ENCODE data around the gene OR7C2. TPM values are rescaled to one million over a fixed set of nuclear protein-coding genes. Genes with fewer than 3 reads are reported as not detected.

The OR7C2 gene
- total RNA-seq, 1 experiment from 2014 or later = not detected

DNA sequence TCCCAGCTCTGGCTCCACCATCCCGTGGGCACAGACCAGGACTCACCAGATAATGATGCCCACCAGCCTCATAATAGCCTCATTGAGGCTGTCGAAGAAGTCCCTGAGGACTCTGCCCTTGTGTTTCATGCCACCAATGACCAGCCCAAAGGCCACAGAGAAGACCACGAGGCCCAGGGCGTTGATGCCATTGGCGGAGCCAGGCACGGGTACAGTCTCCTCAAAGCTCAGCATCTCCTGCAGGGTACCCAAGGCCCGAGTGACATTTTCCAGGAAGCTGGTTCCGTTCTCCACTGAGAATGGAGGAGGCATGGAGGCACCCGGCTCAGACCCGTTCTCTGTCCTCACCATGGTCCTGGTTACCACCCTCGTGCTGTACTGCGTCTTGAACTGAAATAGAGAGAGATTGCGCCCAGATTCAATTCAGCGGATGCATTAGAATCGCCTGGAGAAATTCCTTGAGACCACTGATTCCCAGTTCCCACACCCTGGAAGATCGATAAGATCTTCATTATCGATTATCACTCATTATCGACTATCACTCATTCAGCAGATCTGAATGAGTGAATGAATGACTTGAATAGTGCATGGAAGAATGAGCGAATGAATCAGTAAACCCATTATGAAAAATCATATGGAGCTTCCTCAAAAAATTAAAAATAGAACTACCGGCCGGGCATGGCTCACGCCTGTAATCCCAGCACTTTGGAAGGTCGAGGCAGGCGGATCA lies 20.8 kb downstream of the OR7C2 start:
- ChIA-PET POLR2A (no interaction called here), CTCF (no interaction called here)
- H3K9me3 Mint-ChIP-seq = peaks cover 25% of the 10 kb centered on the region
- H3K4me1 Mint-ChIP-seq = no peaks in the 10 kb centered on the region
- peaks cover 28% of the 10 kb centered on the region for H3K36me3 Mint-ChIP-seq
- H3K27ac Mint-ChIP-seq = no peak overlapping the region
- ATAC-seq (no peak), DNase-seq (ENCODE audit: low spot score) (no peak)
- H3K4me3 Mint-ChIP-seq = no peak overlapping the region
- H3K27me3 Mint-ChIP-seq (ENCODE audit: low read depth) = peaks cover 7% of the 10 kb centered on the region; the same call in 1 of the 2 replicates
- TF ChIP-seq SMAD3 (CRISPR knock-in tag; IDR thresholded peaks at IDR 0.05; ENCODE audit: borderline replicate concordance) = no peak
- TF ChIP-seq ZNF263 (CRISPR knock-in tag; IDR thresholded peaks at IDR 0.05; ENCODE audit: low read depth) = no peak
- TF ChIP-seq PRRX2 (CRISPR knock-in tag; IDR thresholded peaks at IDR 0.05) = no peak
- no peak for TF ChIP-seq SMAD4 (CRISPR knock-in tag; IDR thresholded peaks at IDR 0.05)
- TF ChIP-seq, protein P1, sequence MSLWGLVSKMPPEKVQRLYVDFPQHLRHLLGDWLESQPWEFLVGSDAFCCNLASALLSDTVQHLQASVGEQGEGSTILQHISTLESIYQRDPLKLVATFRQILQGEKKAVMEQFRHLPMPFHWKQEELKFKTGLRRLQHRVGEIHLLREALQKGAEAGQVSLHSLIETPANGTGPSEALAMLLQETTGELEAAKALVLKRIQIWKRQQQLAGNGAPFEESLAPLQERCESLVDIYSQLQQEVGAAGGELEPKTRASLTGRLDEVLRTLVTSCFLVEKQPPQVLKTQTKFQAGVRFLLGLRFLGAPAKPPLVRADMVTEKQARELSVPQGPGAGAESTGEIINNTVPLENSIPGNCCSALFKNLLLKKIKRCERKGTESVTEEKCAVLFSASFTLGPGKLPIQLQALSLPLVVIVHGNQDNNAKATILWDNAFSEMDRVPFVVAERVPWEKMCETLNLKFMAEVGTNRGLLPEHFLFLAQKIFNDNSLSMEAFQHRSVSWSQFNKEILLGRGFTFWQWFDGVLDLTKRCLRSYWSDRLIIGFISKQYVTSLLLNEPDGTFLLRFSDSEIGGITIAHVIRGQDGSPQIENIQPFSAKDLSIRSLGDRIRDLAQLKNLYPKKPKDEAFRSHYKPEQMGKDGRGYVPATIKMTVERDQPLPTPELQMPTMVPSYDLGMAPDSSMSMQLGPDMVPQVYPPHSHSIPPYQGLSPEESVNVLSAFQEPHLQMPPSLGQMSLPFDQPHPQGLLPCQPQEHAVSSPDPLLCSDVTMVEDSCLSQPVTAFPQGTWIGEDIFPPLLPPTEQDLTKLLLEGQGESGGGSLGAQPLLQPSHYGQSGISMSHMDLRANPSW (CRISPR knock-in tag; conservative IDR thresholded peaks at IDR 0.05; ENCODE audit: low read depth) = no peak
- no peak for TF ChIP-seq ZNF396 (CRISPR knock-in tag; IDR thresholded peaks at IDR 0.05; ENCODE audit: borderline replicate concordance)
- TF ChIP-seq, protein P2, sequence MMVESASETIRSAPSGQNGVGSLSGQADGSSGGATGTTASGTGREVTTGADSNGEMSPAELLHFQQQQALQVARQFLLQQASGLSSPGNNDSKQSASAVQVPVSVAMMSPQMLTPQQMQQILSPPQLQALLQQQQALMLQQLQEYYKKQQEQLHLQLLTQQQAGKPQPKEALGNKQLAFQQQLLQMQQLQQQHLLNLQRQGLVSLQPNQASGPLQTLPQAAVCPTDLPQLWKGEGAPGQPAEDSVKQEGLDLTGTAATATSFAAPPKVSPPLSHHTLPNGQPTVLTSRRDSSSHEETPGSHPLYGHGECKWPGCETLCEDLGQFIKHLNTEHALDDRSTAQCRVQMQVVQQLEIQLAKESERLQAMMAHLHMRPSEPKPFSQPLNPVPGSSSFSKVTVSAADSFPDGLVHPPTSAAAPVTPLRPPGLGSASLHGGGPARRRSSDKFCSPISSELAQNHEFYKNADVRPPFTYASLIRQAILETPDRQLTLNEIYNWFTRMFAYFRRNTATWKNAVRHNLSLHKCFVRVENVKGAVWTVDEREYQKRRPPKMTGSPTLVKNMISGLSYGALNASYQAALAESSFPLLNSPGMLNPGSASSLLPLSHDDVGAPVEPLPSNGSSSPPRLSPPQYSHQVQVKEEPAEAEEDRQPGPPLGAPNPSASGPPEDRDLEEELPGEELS (CRISPR knock-in tag; IDR thresholded peaks at IDR 0.05) = no peak
- TF ChIP-seq, protein P3, sequence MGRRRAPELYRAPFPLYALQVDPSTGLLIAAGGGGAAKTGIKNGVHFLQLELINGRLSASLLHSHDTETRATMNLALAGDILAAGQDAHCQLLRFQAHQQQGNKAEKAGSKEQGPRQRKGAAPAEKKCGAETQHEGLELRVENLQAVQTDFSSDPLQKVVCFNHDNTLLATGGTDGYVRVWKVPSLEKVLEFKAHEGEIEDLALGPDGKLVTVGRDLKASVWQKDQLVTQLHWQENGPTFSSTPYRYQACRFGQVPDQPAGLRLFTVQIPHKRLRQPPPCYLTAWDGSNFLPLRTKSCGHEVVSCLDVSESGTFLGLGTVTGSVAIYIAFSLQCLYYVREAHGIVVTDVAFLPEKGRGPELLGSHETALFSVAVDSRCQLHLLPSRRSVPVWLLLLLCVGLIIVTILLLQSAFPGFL (CRISPR knock-in tag; IDR thresholded peaks at IDR 0.05; ENCODE audit: borderline replicate concordance) = no peak
- TF ChIP-seq, protein P4, sequence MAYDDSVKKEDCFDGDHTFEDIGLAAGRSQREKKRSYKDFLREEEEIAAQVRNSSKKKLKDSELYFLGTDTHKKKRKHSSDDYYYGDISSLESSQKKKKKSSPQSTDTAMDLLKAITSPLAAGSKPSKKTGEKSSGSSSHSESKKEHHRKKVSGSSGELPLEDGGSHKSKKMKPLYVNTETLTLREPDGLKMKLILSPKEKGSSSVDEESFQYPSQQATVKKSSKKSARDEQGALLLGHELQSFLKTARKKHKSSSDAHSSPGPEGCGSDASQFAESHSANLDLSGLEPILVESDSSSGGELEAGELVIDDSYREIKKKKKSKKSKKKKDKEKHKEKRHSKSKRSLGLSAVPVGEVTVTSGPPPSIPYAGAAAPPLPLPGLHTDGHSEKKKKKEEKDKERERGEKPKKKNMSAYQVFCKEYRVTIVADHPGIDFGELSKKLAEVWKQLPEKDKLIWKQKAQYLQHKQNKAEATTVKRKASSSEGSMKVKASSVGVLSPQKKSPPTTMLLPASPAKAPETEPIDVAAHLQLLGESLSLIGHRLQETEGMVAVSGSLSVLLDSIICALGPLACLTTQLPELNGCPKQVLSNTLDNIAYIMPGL (CRISPR knock-in tag; IDR thresholded peaks at IDR 0.05) = no peak
- TF ChIP-seq TP53 (CRISPR knock-in tag; IDR thresholded peaks at IDR 0.05) = no peak
- no peak for TF ChIP-seq NR3C1 (CRISPR knock-in tag; conservative IDR thresholded peaks at IDR 0.05; ENCODE audit: low read depth)
- no peak for TF ChIP-seq GRHL2 (CRISPR knock-in tag; IDR thresholded peaks at IDR 0.05; ENCODE audit: insufficient replicate concordance, severe bottlenecking)
- no peak for TF ChIP-seq ZNF423 (CRISPR knock-in tag; IDR thresholded peaks at IDR 0.05)
- no peak for TF ChIP-seq JAZF1 (CRISPR knock-in tag; IDR thresholded peaks at IDR 0.05)
- no peak for TF ChIP-seq FOXK1 (CRISPR knock-in tag; IDR thresholded peaks at IDR 0.05)
- TF ChIP-seq, protein P5, sequence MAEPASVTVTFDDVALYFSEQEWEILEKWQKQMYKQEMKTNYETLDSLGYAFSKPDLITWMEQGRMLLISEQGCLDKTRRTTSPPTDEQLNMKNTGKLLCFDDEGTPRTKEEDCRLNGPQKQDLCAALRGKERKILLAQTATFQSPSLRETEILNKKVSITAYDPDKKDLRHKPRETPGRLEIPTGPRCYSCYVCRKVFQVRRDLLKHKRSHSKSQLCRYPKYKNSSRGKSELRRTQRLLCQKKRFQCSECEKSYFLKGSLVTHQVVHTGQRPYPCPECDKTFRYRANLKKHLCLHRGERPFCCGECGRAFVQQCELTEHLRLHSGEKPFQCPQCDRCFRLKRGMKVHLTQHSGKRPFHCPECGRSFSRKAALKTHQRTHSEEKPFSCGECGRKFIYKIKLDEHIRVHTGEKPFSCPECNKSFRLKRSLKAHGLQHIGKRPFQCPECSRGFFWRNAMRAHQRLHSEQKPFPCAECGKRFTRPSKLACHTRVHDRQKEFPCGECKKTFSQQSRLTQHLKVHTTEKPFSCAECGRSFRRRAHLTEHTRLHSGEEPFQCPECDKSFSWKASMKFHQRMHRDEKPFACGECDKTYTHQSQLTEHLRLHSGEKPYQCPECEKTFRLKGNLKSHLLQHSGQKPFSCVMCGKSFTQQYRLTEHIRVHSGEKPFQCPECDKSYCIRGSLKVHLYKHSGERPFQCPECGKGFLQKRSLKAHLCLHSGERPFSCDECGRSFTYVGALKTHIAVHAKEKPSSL (CRISPR knock-in tag; conservative IDR thresholded peaks at IDR 0.05) = no peak
